T follicular helper cell (primary cell): ENCODE data around the gene TM9SF4.
"Not testable (repeated sequence)": the region's sequence is repeated elsewhere in the genome, so short reads cannot be mapped to it uniquely, and the experiment has no call there.

Source experiments
- DNase-seq: peaks from one replicate; pipeline ENCODE4 v3.0.0-alpha.2; 2020; ENCODE audit warnings: low read depth

The TM9SF4 gene

DNA sequence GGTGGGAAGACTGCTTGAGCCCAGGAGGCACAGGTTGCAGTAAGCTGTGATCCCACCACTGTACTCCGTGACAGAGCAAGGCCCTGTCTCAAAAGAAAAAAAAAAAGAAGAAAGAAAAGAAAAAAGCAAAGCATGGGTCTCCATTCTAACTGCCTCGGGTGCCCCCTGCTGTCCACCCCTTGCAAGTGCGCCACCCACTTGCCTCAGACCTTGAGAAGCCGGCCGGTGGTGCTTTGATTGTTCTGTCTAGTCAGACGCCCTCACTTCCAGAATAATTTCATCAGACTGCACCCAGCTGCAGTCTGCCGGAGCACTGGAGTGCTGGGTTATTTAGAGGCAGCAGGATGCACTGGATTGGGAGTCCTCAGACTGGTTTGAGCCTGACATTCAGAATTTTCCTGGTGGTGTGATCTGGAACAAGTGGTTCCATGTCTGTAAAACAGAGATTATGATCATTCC is 17.6 kb upstream of the TM9SF4 start:
- peak; percentile 56 for DNase-seq

DNA sequence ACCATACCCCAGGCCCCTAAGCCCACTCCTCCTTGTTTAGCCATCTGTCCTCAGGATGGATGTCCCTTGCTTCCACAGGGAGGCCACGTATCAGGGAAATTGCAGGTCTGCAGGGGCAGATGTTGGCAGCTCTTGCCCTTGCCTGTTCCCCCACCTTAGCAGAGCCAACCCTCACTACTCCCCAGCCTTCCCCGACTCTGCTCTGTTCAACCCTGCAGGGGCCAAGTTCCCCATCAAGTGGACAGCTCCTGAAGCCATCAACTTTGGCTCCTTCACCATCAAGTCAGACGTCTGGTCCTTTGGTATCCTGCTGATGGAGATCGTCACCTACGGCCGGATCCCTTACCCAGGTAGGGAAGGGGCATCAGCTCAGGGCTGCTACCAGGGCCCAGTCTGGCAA is 10.7 kb upstream of the TM9SF4 start:
- DNase-seq = no peak

DNA sequence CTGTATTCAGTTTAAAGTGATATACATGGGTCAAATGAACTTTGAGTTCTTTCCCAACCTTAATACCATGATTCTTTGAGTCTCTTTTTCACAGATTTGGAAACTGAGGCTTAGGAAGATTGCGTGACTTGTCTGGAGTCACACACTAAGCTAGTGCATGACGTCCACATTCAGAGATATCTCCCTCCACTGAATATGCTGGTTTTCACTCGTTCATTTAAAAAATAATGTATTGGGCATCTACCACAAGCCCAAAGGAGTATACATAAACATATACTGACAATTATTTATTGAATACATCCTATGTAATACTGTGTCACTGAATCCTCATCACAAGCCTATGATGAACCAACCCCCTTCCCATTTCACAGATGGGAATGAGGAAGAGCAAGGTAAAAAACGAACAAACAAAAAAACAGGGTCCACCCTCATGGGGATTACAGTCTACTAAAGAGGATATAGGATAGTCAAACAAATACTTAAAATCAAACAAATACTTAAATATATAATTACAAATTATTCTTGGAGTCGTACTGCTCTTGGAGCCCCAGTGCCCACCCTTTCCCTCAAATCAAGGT is 611 bp upstream of the TM9SF4 start:
- no peak for DNase-seq

DNA sequence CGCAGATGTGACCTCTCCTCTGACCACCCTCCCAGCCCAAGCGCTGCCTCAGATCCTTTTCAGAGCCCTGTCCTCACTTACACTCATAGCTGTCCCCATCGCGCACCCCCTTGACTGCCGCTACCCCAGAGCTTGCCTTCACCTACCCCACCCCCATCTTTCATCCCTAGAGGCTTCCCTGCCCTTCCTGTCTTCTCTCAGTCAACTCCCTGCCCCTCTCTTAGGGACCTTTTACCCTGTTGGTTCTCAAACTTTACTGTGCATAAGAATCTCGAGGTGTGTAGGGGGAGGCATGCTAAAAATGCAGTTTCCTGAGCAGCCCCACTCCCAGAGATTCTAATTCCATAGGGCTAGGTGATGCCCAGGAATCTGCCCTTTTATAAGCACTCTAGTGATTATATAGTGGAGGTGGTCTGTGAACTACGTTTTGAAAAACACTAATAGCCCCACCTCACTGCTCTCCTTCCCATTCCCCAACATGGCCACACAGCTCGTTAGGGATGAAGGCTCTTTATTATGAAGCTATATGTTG is 725 bp downstream of the TM9SF4 start:
- DNase-seq = no peak

DNA sequence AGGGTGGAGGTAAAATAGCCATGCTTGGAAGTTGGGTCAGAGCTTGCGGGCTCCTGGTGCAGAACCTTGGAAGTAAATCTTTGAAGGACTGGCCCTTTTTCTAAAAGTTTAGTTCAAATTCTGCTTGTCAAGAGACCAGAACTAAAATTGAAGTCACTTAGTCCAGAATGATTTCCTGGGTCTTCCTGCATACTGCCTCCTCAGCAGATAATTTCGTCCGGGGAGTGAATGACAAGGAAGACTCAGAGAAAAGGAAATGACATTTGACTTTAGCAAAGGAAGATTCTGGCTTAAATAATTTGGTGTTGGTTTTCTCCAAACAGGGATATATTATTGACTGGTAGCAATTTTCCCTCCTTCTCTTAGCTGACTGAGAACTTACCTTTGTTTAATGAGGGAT is 1.2 kb downstream of the TM9SF4 start:
- DNase-seq = no peak

DNA sequence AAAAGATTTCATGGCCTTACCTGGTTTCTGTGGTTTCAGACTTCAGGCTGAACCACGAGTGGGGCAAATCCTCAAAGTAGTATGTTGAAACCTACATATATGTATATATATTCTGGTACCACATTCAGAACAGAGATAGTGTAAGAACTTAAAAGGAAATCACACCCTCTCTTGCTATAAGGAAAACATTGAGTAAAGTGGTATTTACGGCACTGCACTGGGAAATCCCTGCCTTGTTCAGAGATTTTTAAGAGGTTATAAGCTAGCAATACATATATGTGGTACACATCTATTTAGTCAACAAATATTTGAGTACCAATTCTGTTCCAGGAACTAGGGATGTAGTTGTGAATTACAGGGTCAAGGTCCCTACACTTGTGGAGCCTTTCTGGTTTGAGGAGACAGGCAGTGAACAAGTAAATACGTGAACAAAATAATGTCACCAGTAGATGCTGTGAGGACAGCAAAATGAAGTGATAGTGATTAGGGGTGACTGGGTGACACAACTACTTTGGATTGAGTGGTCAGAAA is 1.7 kb downstream of the TM9SF4 start:
- no peak for DNase-seq

DNA sequence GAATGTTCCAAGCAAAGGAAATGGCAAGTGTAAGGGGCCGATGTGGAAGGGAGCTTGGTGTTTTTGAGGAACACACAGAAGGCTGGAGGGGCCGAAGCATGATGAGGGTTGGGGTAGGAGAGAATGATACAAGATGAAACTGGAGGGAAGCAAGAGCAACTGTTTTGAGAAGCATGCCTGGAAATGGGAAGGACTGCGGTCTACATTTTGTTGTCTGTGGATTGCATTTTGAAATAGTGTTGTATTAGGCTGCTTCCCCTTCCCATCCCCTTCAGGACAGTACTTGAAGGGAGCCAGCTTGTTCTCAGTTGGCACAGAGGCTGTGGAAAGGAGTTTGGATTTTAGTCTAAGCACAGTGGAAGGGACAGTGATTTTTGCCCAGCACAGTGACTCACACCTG is 2.2 kb downstream of the TM9SF4 start:
- DNase-seq = no peak

DNA sequence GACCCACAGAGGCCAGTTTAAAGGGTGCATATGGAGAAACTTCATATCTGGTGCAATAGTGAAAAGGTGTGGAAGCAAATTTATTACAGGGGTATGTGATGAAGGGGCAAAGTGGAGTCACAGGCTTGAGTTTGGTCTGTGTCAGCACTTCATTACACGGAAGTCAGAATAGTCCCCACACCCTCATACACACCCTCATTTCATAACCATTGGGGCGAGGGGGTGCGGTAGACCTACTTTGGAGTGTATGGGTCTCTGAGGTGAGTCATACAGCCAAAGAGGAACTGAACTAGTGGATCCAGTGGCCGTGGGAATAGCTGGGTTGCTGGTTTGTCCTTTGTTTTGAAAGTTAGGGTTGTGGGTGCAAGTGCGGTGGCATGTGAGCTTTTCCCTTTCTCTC is 3.3 kb downstream of the TM9SF4 start:
- DNase-seq = no peak

DNA sequence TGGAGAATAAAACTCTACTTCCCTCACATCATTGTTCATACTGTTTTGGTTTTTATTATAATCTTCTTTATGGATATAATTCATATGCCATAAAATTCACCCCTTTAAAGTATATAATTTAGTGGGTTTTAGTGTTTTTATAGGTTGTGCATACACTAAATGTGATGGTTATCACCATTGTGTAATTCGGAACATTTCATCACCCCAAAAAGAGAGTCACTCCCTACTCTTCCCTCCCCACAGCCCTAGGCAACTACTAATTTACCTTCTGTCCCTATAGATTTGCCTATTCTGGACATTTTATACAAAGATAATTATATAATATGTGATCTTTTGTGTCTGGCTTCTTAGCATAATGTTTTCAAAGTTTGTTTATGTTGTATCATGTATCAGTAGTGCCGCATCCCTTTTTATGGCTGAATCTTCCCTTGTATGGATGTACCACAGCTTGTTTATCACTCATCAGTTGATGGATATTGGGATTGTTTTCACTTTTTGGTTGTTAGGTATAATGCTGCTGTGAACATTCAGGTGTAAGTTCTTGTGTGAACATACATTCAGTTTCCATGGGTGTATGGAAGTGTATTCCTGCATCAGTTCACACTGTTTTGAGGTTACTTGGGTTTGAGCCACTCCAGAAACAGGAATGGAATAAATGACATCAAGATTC is 4.2 kb downstream of the TM9SF4 start:
- no peak for DNase-seq

DNA sequence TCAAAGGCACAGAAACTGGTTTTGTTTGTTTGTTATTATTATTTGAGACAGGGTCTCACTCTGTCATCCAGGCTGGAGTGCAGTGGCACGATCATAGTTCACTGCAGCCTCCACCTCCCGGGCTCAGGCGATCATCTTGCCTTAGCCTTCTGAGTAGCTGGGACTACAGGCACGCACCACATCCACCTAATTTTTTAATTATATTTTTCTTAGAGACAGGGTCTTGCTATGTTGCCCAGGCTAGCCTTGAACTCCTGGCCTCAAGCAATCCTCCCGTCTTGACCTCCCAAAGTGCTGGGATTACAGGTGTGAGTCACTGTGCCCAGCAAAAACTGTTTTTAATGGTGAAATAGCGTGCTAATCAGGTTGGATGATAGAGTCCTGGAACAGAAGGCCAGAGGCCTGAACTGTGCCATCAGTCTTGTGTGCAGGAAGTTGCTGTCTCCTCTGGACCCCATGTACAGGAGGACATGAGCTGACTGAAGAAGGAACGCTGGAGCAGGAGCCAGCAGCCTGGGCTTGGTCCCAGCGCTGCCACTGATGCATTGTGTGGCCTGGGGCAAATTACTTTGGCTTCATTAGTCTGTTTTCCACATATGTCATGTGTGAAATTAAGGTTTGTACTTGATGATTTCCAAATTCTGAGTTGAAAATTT is 4.9 kb downstream of the TM9SF4 start:
- DNase-seq = no peak

DNA sequence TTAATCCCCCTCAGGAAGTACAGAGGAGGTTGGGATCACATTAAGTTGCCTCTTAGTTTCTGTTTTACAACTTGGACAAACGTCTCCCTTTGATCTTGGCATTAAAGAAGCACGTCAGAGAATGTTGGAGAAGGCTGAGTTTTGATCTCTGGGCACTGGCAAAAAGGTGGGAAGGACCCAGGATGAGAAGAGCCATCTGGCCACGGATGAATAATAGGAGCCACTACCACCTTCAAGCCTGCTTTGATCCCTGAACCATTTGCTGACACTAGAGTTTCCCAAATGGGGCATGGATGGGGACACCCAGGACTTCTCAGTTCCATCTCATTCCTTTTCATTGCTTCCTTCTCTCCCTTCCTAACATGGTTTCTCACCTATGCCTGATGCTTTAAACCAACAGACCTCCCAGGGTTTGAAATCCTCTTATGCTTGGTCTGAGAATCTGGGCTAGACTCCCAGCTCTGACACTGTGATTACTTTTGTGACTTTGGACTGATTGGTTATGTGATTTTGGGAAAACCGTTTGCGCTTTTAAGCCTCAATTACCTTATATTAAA is 5.8 kb downstream of the TM9SF4 start:
- DNase-seq = no peak

DNA sequence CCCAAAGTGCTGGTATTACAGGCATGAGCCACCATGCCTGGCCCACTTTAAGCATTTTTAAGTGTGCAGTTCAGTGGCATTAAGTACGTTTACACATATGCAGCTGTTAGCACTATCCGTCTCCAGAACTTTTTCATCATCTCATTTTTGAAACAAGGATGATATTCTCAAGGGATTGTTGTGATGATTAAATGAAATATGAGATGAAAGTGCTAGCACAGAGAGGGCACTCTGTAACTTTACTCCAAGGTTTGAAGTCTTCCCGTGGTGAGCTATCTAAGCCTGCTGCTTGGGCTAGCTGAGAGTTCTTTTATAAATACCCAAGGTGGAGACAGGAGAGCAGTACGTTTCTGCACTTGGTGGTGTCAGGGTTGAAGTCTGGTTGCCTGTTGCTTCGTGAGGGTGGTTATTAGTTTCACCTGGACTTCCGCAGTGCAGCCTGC is 6.6 kb downstream of the TM9SF4 start:
- DNase-seq = no peak

DNA sequence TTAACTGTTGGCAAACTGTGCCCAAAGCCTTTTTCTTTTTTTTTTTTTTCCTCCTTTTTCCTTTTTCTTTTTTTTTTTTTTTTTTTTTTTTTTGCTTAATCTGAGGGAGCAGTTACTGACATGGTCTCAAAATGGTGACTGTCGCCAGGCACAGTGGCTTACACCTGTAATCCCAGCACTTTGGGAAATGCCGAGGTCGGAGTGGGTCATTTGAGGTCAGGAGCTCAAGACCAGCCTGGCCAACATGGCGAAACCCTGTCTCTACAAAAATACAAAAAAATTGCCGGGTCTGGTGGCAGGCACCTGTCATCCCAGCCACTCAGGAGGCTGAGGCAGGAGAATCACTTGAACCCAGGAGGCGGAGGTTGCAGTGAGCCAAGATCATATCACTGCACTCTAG is 7.3 kb downstream of the TM9SF4 start:
- not testable (repeated sequence) for DNase-seq

DNA sequence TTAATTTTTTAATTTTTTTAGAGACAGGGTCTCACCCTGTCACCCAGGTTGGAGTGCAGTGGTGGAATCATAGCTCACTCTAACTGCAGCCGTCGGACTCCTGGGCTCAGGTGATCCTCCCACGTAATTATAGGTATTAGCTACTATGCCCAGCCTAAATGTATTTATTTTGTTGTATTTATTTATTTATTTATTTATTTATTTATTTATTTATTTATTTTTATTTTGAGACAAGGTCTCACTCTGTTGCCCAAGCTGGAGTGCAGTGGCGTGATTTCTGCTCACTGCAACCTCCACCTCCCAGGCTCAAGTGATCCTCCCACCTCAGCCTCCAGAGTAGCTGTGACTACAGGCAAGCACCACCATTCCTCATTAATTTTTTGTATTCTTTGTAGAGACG is 8.9 kb downstream of the TM9SF4 start:
- DNase-seq = not testable (repeated sequence)

DNA sequence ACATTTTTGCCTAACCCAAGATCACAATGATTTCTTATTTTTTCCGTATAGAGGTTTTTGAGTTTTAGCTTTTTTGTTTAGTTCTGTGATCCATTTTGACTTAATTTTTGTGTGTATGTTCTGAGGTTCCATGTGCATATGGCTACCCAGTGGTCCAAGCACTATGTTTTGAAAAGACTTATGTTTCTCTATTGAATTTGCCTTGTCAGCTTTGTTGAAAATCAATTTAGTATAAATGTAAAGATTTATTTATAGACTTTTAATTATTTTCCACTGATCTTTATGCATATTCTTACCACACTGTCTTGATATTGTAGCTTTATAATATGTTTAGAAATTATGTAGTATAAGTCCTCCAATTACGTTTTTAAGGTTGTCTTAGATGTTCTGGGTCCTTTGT is 10.2 kb downstream of the TM9SF4 start:
- no peak for DNase-seq

DNA sequence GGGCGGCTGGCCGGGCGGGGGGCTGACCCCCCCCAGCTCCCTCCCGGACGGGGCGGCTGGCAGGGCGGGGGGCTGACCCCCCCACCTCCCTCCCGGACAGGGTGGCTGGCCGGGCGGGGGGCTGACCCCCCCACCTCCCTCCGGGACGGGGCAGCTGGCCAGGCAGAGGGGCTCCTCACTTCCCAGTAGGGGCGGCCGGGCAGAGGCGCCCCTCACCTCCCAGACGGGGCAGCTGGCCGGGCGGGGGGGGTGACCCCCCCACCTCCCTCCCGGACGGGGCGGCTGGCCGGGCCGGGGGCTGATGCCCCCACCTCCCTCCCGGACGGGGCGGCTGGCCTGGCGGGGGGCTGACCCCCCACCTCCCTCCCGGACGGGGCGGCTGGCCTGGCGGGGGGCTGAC is 12.4 kb downstream of the TM9SF4 start:
- DNase-seq = not testable (repeated sequence)

DNA sequence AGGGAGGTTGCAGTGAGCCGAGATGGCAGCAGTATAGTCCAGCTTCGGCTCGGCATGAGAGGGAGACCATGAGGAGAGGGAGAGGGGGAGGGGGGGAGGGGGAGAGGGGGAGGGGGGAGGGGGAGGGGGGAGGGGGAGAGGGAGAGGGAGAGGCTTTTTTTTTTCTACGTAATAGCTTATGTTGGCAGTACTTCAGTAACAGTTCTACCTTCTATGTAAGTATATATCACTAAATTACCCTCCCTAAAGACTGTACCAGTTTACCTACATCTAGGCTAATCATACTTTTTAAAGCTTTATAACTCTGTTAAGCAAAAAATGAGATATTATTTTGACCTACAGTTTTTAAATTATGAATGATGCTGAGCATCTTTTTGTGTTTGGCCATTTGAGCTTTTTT is 13.6 kb downstream of the TM9SF4 start:
- DNase-seq = no peak

DNA sequence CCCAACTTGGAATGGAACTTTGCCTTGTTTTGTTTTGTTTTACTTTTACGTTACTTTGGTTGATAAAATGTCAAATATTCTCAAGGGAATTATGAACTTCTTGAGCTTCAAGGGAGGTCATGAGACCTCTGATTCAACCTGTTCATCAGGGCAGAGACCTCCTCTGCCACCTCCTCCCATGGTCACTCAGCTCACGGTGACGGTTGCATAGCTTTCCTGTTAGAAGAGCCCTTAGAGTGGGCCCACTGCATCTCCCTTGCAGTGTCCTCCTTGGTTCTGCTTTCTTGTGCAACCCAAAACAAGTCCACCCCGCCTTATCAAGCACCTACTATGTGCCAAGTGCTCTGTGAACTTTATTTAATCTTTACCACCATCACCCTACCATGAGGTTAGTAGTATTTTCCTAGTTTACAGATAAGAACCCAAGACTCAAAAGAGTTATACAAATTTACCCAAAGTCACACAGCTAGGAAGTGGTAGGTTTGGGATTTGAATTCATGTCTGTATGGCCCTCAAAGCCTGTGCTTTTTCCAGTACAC is 15.5 kb downstream of the TM9SF4 start:
- no peak for DNase-seq

DNA sequence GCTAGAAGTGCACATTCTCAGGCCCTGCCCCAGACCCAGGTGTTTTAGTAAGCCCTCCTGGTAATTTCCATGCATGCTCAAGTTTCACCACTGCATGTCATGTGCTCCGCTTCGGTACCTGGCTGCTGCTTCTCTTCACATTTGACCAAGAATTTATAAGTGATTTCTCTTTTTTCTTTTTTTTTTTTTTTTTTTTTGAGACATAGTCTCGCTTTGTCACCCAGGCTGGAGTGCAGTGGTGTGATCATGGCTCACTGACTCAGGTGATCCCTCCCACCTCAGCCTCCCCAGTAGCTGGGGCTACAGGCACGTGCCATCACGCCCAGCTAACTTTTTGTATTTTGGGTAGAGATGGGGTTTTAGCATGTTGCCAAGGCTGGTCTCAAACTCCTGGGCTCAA is 16.0 kb downstream of the TM9SF4 start:
- no peak for DNase-seq

DNA sequence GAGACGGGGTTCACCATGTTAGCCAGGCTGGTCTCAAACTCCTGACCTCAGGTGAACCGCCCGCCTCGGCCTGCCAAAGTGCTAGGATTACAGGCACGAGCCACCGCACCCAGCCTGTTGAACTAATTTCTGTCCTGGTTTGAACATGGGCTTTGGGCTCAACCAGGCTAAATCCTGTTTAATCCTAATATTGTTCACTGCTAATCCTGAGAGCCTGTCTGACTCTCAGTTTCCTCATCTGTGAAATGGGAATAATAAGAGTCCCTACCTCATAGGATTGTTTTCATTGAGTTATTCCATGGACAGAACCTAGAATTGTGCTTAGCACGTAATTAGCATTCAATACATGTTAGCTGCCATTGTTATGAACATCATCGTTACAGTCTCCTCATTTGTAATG is 17.4 kb downstream of the TM9SF4 start:
- DNase-seq = no peak

DNA sequence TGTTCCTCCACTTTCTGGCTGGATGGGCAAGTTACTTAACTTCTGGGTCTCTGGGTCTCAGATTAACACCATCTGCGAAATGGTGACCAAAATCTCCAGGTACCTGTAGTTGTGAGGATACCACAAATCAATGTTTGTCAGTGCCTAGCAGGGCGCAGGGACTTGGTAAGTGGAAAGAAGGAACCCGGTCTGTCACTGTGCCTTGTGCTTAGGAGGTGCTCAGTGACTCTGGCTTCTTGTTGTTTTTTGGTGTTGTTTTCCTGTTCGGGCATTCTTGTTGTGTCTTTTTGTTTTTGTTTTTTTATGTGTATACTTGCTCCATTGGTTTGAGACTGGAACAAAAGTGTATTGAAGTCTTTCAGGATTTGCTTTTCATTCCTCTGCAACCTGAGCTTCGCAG is 17.8 kb downstream of the TM9SF4 start:
- no peak for DNase-seq

DNA sequence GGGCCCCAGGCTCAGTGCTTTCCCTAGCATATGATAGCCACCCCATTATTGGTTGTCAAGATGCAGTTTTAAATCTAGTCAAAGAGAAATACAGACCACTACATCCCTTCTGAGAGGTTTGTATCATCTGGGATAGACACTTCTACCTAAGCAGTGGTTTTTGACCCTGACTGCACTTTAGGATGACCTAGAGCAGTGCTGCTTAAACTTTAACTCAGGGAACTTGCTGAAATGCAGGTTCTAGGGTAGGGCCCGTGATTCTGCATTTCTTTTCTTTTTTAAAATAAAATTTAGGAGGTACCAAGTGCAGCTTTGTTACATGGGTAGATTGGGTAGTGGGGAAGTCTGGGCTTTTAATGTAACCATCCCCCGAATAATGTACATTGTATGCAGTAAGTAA is 18.7 kb downstream of the TM9SF4 start:
- DNase-seq = no peak
